SK-N-SH (cell line): Measurements from ENCODE around the gene SDS.

Experiments
- EZH2phosphoT487 ChIP-seq: fragments of 200-600 bp; sonication (generic); IDR thresholded peaks from 2 replicates; pipeline ENCODE4 v1.6.1; 2017; ENCODE audit warnings: low read depth, mixed run types, mild to moderate bottlenecking, antibody characterized with exemption, moderate library complexity, borderline replicate concordance
- FOXJ3 ChIP-seq: sonication (generic); formaldehyde crosslinking; IDR thresholded peaks from 2 replicates; pipeline ENCODE4 v1.5.1; 2020; ENCODE audit warnings: mild to moderate bottlenecking, missing genetic modification reagents
- GABPA ChIP-seq: IDR thresholded peaks from 2 replicates; pipeline ENCODE4 v1.4.0; 2012; ENCODE audit warnings: low read depth, mild to moderate bottlenecking
- POLR2AphosphoS5 ChIP-seq: IDR thresholded peaks from 2 replicates; pipeline ENCODE4 v1.6.1; 2012; ENCODE audit warnings: low read depth, low read length
- RFX5 ChIP-seq: IDR thresholded peaks from 2 replicates; pipeline ENCODE4 v1.6.1; 2012; ENCODE audit warnings: mild to moderate bottlenecking, improper control_type of control experiment, low read length
- TF ChIP-seq, protein P1 (sequence below): IDR thresholded peaks from 2 replicates; pipeline ENCODE4 v1.6.1; 2012; ENCODE audit warnings: mild to moderate bottlenecking, low read depth, low read length, moderate library complexity
- TF ChIP-seq, protein P2 (sequence below): fragments of 200-600 bp; sonication (generic); IDR thresholded peaks from 2 replicates; pipeline ENCODE4 v1.6.1; 2017; ENCODE audit warnings: antibody characterized with exemption, mild to moderate bottlenecking, moderate library complexity
- TF ChIP-seq, protein P3 (sequence below): IDR thresholded peaks from 2 replicates; pipeline ENCODE4 v1.4.0; 2012; ENCODE audit warnings: low read depth

DNA sequence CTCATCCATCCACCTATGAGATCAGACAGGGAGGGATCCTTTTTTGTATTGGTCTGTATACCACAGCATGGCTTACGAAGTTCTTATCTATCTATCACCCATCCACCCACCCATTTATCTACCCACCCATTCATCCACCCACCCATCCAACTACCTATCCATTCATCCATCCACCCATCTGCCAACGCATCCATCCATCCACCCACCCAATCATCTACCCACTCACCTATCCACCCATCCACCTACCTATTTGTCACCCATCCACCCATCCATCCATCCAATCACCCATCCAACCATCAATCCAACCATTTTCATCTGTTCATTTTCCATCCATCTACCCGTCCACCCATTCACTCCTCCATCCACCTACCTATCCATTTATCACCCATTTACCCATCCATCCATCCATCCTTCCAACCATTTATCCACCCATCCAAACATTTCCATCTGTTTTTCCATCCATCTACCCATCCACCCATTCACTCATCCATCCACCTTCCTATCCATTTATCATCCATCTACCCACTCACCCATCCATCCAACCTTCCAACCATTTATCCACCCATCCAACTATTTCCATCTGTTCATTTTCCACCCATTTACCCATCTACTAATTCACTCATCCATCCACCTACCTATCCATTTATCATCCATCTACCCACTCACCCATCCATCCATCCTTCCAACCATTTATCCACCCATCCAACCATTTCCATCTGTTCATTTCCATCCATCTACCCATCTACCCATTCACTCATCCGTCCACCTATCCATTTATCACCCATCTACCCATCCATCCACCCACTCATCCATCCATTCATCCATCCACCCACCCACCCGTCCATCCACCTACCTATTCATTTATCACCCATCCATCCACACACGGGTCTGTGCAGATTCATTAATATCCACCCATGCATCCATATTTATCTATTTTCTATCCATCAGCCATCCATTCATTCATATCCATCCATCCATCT is 13.3 kb downstream of the SDS start:
- TF ChIP-seq, protein P1, sequence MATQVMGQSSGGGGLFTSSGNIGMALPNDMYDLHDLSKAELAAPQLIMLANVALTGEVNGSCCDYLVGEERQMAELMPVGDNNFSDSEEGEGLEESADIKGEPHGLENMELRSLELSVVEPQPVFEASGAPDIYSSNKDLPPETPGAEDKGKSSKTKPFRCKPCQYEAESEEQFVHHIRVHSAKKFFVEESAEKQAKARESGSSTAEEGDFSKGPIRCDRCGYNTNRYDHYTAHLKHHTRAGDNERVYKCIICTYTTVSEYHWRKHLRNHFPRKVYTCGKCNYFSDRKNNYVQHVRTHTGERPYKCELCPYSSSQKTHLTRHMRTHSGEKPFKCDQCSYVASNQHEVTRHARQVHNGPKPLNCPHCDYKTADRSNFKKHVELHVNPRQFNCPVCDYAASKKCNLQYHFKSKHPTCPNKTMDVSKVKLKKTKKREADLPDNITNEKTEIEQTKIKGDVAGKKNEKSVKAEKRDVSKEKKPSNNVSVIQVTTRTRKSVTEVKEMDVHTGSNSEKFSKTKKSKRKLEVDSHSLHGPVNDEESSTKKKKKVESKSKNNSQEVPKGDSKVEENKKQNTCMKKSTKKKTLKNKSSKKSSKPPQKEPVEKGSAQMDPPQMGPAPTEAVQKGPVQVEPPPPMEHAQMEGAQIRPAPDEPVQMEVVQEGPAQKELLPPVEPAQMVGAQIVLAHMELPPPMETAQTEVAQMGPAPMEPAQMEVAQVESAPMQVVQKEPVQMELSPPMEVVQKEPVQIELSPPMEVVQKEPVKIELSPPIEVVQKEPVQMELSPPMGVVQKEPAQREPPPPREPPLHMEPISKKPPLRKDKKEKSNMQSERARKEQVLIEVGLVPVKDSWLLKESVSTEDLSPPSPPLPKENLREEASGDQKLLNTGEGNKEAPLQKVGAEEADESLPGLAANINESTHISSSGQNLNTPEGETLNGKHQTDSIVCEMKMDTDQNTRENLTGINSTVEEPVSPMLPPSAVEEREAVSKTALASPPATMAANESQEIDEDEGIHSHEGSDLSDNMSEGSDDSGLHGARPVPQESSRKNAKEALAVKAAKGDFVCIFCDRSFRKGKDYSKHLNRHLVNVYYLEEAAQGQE: no peak
- TF ChIP-seq POLR2AphosphoS5 (no peak), GABPA (no peak), RFX5 (no peak), FOXJ3 (CRISPR knock-in tag) (no peak), EZH2phosphoT487 (no peak)
- TF ChIP-seq, protein P2, sequence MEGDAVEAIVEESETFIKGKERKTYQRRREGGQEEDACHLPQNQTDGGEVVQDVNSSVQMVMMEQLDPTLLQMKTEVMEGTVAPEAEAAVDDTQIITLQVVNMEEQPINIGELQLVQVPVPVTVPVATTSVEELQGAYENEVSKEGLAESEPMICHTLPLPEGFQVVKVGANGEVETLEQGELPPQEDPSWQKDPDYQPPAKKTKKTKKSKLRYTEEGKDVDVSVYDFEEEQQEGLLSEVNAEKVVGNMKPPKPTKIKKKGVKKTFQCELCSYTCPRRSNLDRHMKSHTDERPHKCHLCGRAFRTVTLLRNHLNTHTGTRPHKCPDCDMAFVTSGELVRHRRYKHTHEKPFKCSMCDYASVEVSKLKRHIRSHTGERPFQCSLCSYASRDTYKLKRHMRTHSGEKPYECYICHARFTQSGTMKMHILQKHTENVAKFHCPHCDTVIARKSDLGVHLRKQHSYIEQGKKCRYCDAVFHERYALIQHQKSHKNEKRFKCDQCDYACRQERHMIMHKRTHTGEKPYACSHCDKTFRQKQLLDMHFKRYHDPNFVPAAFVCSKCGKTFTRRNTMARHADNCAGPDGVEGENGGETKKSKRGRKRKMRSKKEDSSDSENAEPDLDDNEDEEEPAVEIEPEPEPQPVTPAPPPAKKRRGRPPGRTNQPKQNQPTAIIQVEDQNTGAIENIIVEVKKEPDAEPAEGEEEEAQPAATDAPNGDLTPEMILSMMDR: no peak
- TF ChIP-seq, protein P3, sequence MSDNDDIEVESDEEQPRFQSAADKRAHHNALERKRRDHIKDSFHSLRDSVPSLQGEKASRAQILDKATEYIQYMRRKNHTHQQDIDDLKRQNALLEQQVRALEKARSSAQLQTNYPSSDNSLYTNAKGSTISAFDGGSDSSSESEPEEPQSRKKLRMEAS: no peak
